Measurements from ENCODE around the gene FLACC1. TPM values are rescaled to one million over a fixed set of nuclear protein-coding genes. Genes with fewer than 3 reads are reported as not detected.
A peak's percentile ranks its signal among the peaks of the same experiment; 100 is the strongest.

The FLACC1 gene
- total RNA-seq, 1 donor from 2014 or later, result 0.26 TPM

- Histone ChIP-seq H3K27me3 (ENCODE audit: control insufficient read depth, insufficient read depth, low read length) (no peaks in the 10 kb centered on the region), H3K36me3 (ENCODE audit: control insufficient read depth, insufficient read depth, low read length) (peaks cover 4% of the 10 kb centered on the region), H3K4me3 (ENCODE audit: low read depth, low read length) (no peak overlapping the region)
- no peak for DNase-seq (ENCODE audit: low read depth)
- FAIRE-seq, result no peak
- TF ChIP-seq, protein P1, sequence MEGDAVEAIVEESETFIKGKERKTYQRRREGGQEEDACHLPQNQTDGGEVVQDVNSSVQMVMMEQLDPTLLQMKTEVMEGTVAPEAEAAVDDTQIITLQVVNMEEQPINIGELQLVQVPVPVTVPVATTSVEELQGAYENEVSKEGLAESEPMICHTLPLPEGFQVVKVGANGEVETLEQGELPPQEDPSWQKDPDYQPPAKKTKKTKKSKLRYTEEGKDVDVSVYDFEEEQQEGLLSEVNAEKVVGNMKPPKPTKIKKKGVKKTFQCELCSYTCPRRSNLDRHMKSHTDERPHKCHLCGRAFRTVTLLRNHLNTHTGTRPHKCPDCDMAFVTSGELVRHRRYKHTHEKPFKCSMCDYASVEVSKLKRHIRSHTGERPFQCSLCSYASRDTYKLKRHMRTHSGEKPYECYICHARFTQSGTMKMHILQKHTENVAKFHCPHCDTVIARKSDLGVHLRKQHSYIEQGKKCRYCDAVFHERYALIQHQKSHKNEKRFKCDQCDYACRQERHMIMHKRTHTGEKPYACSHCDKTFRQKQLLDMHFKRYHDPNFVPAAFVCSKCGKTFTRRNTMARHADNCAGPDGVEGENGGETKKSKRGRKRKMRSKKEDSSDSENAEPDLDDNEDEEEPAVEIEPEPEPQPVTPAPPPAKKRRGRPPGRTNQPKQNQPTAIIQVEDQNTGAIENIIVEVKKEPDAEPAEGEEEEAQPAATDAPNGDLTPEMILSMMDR (IDR thresholded peaks at IDR 0.05; ENCODE audit: insufficient read depth, low read length, severe bottlenecking), result no peak
These were observed 44.7 kb upstream of the FLACC1 start for GRCh38 chr2:201401815-201402214.

DNA sequence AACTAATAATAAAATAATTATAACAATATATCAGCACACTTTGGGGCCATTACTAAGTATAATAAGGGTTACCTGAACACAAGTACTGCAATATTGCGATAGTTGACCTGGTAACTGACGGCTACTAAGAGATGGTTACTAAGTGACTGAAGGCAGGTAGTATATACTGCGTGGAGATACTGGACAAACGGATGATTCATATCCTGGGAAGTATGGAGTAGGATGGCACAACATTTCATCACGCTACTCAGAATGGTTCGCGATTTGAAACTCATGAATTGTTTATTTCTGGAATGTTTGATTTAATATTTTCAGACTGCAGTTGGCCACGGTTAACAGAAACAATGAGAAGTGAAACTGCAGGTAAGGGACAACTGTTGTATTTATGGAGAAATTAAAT, 39.5 kb upstream of the FLACC1 start:
- FAIRE-seq, result no peak
- TF ChIP-seq, protein P1 (IDR thresholded peaks at IDR 0.05; ENCODE audit: insufficient read depth, low read length, severe bottlenecking), result no peak
- H3K27me3 ChIP-seq (ENCODE audit: control insufficient read depth, insufficient read depth, low read length), result no peaks in the 10 kb centered on the region
- H3K4me3 ChIP-seq (ENCODE audit: low read depth, low read length), result no peak overlapping the region
- peak; percentile 64 for DNase-seq (ENCODE audit: low read depth)
- H3K36me3 ChIP-seq (ENCODE audit: control insufficient read depth, insufficient read depth, low read length), result peaks cover 4% of the 10 kb centered on the region

GRCh38 chr2:201383136-201383535, 26.0 kb upstream of the FLACC1 start:
- peak; percentile 68 for FAIRE-seq

DNA sequence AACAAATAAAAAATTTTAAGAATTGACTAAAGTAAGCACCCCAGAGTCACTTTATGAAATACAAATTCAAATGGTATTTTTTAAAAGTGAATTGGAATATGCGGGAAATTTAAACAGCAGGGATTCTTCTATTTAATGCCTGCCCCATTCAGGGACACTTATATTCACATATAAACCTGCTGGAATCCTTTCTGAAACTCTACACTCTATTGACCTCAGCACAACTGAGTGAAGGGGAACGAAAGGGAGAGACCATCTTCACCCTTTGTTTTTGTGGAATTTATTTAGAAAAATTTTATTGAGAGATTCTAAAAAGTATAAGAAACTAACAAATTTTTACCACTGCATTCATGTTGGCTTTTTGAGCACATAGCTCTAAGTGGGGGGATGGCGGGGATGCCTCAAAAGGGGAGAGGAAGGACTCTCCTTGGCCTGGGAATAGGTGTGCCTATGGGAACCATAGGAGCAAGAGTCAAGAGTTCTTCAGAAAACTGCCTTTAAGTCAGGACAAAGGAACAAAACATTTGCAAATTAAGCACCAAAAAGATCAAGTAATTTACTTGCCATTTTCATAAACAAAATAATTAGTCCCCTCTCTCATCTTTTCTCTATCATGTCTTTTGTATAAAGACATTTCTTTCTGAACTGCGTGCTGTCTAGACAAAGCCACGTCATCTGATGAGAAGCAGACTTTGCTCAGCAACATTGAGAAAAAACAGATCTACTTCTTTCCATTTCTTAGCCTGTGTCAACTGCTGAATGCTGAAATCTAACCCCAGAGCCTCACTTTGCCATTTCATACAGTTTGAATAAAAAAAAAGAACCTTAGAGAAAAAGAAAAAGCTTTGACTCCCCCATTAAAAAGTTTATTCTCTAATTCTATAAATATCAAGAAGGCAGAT, 21.6 kb upstream of the FLACC1 start:
- TF ChIP-seq, protein P1 (IDR thresholded peaks at IDR 0.05; ENCODE audit: insufficient read depth, low read length, severe bottlenecking), result no peak
- H3K4me3 ChIP-seq (ENCODE audit: low read depth, low read length), result no peak overlapping the region
- DNase-seq (ENCODE audit: low read depth) (no peak), FAIRE-seq (no peak)
- H3K27me3 ChIP-seq (ENCODE audit: control insufficient read depth, insufficient read depth, low read length), result no peaks in the 10 kb centered on the region
- H3K36me3 ChIP-seq (ENCODE audit: control insufficient read depth, insufficient read depth, low read length), result peaks cover 4% of the 10 kb centered on the region

More at GRCh38 chr2:201383136-201383535, 26.0 kb upstream of the FLACC1 start:
- TF ChIP-seq, protein P1 (IDR thresholded peaks at IDR 0.05; ENCODE audit: insufficient read depth, low read length, severe bottlenecking), result no peak
- H3K4me3 ChIP-seq (ENCODE audit: low read depth, low read length), result no peak overlapping the region
- H3K27me3 ChIP-seq (ENCODE audit: control insufficient read depth, insufficient read depth, low read length), result no peaks in the 10 kb centered on the region
- DNase-seq (ENCODE audit: low read depth), result peak; percentile 70
- H3K36me3 ChIP-seq (ENCODE audit: control insufficient read depth, insufficient read depth, low read length), result peaks cover 9% of the 10 kb centered on the region

DNA sequence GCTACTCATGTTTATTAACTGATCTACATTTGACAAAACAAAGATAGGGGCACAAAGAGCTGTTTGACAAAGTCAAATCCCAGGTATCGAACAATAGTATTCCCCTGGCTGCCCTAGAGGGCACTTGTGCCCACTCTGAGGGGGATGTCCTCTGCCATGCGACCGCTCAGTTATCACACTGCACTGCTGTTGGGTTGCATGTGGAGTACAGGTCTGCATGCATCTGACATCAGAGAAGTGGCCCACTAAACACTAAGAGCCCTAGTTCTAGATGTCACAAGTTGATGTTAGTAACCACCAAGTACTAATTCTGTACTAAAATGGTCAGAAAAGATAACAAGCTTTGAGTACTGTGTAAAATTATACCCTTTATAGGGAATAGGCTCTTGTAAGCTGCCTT, 20.1 kb upstream of the FLACC1 start:
- Histone ChIP-seq H3K36me3 (ENCODE audit: control insufficient read depth, insufficient read depth, low read length) (peaks cover 3% of the 10 kb centered on the region), H3K4me3 (ENCODE audit: low read depth, low read length) (no peak overlapping the region), H3K27me3 (ENCODE audit: control insufficient read depth, insufficient read depth, low read length) (no peaks in the 10 kb centered on the region)
- no peak for DNase-seq (ENCODE audit: low read depth)
- FAIRE-seq, result no peak
- TF ChIP-seq, protein P1 (IDR thresholded peaks at IDR 0.05; ENCODE audit: insufficient read depth, low read length, severe bottlenecking), result no peak

Data from bronchial epithelial cell (primary cell).